Stimulated activated effector memory CD8-positive, alpha-beta T cell treated with anti-CD3 and anti-CD28 coated beads, Interleukin-12 subunit alpha, Interleukin-12 subunit beta, amount 100 ng/mL, for 72 hours (primary cell): ENCODE results near the gene COMMD9.
A peak's percentile ranks its signal among the peaks of the same experiment; 100 is the strongest.
"Not testable (repeated sequence)": the region's sequence is repeated elsewhere in the genome, so short reads cannot be mapped to it uniquely, and the experiment has no call there.

Experiments used
- ATAC-seq: fragments of 150-1000 bp; cut with Tn5 transposase; 2 replicates; pipeline ENCODE4 v1.10.0; 2021
- DNase-seq, 2 donors: peaks; one replicate each; pipeline ENCODE4 v3.0.0; 2021 to 2022; ENCODE audit warnings: low spot score in 2 of 2
- H3K27ac Mint-ChIP-seq: one replicate; pipeline ENCODE4 v1.8.0; 2022; ENCODE audit warnings: mild to moderate bottlenecking, mixed read lengths
- H3K36me3 Mint-ChIP-seq: one replicate; pipeline ENCODE4 v1.8.0; 2022; ENCODE audit warnings: mild to moderate bottlenecking, mixed read lengths
- H3K4me1 Mint-ChIP-seq: one replicate; pipeline ENCODE4 v1.8.0; 2022; ENCODE audit warnings: mixed read lengths
- H3K4me3 Mint-ChIP-seq: one replicate; pipeline ENCODE4 v1.8.0; 2022; ENCODE audit warnings: mild to moderate bottlenecking, mixed read lengths
- H3K9me3 Mint-ChIP-seq: one replicate; pipeline ENCODE4 v1.8.0; 2022; ENCODE audit warnings: mixed read lengths

Gene COMMD9

DNA sequence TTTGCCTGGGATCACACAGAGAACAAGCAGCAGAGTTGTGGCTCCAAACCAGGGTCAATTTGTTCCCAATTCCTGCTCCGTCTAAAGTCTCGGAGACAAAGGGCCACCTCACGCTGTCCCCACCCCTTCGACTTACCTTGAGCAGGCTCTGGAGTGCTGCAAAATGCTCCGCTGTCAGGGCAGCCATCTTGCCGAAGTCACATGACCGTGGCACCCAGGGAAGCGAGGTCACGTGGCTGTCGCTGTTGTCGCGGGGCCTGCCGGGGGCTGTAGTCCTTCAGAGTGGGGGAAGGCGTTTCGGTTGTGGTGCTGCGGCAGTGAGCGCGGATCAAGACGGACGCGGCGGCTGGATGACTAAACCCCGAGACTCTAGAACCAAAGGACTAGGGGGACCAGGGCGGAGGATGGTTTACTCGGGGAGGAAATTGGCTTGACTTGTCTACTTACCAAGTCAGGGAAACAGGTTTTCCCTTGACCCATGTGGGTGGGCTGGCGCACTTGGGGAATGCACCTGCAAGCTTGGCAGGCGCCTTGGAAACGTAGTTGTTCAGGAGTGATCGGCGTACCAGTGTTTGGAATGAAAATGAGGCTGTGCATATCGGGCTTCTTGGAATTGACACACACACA, at the start of gene COMMD9:
TSS of gene COMMD9 (minus strand) at position 199 of the 627 bp plus-strand sequence. CDS start at position 187, 12 bp downstream.
- ATAC-seq = peak; percentile 100
- Mint-ChIP-seq H3K4me3 (peak within 1 kb of the TSS; percentile 90), H3K36me3 (peaks cover 11% of the 10 kb centered on the region), H3K9me3 (no peaks in the 10 kb centered on the region), H3K4me1 (peaks cover 46% of the 10 kb centered on the region), H3K27ac (peak within 1 kb of the TSS; percentile 93)
- peak; percentile 84 to 96 for DNase-seq

GRCh38 chr11:36333897-36334296, 44.7 kb upstream of the COMMD9 start:
- Mint-ChIP-seq H3K36me3 (no peaks in the 10 kb centered on the region), H3K9me3 (no peaks in the 10 kb centered on the region), H3K4me1 (peaks cover 6% of the 10 kb centered on the region), H3K27ac (no peak overlapping the region), H3K4me3 (no peak overlapping the region)
- DNase-seq (no peak), ATAC-seq (no peak)

DNA sequence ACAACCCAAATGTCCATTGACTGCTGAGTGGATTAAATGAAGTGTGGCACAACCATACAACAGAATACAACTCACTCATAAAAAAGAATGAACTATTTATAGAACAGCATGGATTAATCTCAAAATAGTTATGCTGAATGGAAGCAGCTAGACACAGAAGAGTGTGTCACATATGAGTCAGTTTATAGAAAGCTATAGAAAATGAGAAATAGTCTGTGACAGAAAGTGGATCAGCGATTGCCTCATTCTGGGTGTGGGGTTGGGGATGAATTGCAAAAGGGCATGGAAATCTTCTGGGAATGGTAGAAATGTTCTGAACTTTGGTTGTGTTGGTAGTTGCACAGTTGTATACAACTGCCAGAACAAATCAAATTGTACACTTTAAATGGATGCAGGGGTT, 44.2 kb upstream of the COMMD9 start:
- no peak for DNase-seq

GRCh38 chr11:36330411-36330810, 41.2 kb upstream of the COMMD9 start:
- Mint-ChIP-seq H3K4me3 (no peak overlapping the region), H3K36me3 (no peaks in the 10 kb centered on the region), H3K9me3 (no peaks in the 10 kb centered on the region), H3K27ac (no peak overlapping the region), H3K4me1 (peaks cover 6% of the 10 kb centered on the region)
- ATAC-seq (no peak), DNase-seq (no peak)

More for the DNA sequence above, 44.2 kb upstream of the COMMD9 start:
- H3K4me1 Mint-ChIP-seq = peaks cover 6% of the 10 kb centered on the region
- no peak overlapping the region for H3K27ac Mint-ChIP-seq
- peak; percentile 63 for ATAC-seq
- H3K4me3 Mint-ChIP-seq = no peak overlapping the region
- H3K9me3 Mint-ChIP-seq = no peaks in the 10 kb centered on the region
- H3K36me3 Mint-ChIP-seq = no peaks in the 10 kb centered on the region

GRCh38 chr11:36328966-36329673, 39.9 kb upstream of the COMMD9 start:
- Mint-ChIP-seq H3K4me1 (peaks cover 6% of the 10 kb centered on the region), H3K9me3 (no peaks in the 10 kb centered on the region), H3K36me3 (no peaks in the 10 kb centered on the region), H3K4me3 (no peak overlapping the region), H3K27ac (no peak overlapping the region)
- DNase-seq (no peak), ATAC-seq (no peak)

- no peak for DNase-seq
- H3K4me1 Mint-ChIP-seq = no peaks in the 10 kb centered on the region
- H3K4me3 Mint-ChIP-seq = no peak overlapping the region
- no peaks in the 10 kb centered on the region for H3K36me3 Mint-ChIP-seq
- no peak for ATAC-seq
- H3K27ac Mint-ChIP-seq = no peak overlapping the region
- no peaks in the 10 kb centered on the region for H3K9me3 Mint-ChIP-seq
Measured at GRCh38 chr11:36326524-36327419, 37.5 kb upstream of the COMMD9 start.

DNA sequence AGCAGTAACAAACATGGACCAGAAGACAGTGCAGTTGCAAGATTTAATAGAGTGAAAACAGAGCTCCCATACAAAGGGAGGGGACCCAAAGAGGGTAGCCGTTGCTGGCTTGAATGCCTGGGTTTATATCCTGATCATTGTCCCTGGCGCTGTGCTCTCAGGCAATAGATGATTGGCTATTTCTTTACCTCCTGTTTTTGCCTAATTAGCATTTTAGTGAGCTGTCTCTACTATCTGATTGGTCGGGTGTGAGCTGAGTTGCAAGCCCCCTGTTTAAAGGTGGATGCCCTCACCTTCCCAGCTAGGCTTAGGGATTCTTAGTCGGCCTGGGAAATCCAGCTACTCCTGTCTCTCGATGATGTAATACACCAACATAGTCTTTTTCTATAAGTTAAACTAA, 36.2 kb upstream of the COMMD9 start:
- H3K4me3 Mint-ChIP-seq, H3K36me3 Mint-ChIP-seq, H3K9me3 Mint-ChIP-seq, H3K4me1 Mint-ChIP-seq, ATAC-seq, H3K27ac Mint-ChIP-seq, DNase-seq: not testable (repeated sequence)

DNA sequence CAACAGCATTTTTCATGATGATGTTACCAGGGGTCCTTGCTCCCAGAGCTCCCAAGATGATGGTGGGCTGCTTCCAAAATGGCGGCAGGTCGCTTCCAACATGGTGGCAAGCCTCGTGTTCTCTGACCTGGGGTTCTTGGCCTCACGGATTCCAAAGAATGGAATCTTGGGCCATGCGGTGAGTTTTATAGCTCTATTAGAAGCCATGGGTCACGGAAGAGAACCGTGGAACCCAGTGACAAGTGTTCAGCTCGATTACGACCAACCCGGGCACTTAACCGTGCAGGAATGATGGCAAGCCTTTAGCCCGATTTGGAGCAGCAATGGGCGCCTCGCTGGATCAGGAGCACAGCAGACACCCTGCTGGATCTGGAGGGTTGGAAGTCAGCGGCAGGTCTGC, 35.7 kb upstream of the COMMD9 start:
- DNase-seq, H3K4me3 Mint-ChIP-seq, H3K4me1 Mint-ChIP-seq, H3K9me3 Mint-ChIP-seq, ATAC-seq, H3K36me3 Mint-ChIP-seq, H3K27ac Mint-ChIP-seq: not testable (repeated sequence)

DNA sequence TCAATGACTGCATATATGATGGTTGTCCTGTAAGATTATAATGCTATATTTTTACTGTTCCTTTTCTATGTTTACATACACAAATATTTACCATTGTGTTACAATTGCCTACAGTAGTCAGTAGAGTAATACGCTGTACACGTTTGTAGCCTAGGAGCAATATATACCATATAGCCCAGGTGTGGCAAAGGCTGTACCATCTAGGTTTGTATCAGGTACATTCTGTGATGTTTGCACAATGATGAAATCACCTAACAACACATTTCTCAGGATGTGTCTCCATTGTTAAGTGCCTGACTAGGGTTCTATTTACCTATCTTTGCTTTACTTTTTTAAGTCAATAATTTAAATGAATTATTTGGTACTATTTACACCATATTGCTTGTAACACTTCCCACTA, 28.8 kb upstream of the COMMD9 start:
- H3K27ac Mint-ChIP-seq = no peak overlapping the region
- no peak overlapping the region for H3K4me3 Mint-ChIP-seq
- ATAC-seq (no peak), DNase-seq (no peak)
- peaks cover 5% of the 10 kb centered on the region for H3K4me1 Mint-ChIP-seq
- H3K9me3 Mint-ChIP-seq = no peaks in the 10 kb centered on the region
- H3K36me3 Mint-ChIP-seq = no peaks in the 10 kb centered on the region

GRCh38 chr11:36316049-36316448, 26.8 kb upstream of the COMMD9 start:
- Mint-ChIP-seq H3K27ac (no peak overlapping the region), H3K9me3 (no peaks in the 10 kb centered on the region), H3K4me1 (peaks cover 8% of the 10 kb centered on the region), H3K36me3 (no peaks in the 10 kb centered on the region), H3K4me3 (no peak overlapping the region)
- DNase-seq (no peak), ATAC-seq (no peak)

DNA sequence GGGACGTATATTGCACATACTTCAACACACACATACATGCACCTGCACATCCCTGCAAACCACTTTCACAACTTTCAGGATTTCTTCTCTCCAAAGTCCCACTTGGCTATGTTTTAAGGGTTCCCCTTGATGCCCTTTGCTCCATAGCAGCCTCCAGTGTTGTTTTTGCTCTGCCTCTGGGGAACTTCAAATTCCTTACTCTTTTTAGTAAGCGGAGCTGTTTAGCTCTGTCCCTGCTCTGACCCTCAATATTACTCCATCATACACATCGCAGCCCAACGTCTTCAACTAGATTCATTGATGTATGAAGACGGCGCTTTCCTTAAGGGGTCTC, 25.2 kb upstream of the COMMD9 start:
- Mint-ChIP-seq H3K4me1 (peaks cover 8% of the 10 kb centered on the region), H3K9me3 (no peaks in the 10 kb centered on the region), H3K4me3 (no peak overlapping the region), H3K27ac (no peak overlapping the region), H3K36me3 (no peaks in the 10 kb centered on the region)
- DNase-seq (no peak), ATAC-seq (no peak)

DNA sequence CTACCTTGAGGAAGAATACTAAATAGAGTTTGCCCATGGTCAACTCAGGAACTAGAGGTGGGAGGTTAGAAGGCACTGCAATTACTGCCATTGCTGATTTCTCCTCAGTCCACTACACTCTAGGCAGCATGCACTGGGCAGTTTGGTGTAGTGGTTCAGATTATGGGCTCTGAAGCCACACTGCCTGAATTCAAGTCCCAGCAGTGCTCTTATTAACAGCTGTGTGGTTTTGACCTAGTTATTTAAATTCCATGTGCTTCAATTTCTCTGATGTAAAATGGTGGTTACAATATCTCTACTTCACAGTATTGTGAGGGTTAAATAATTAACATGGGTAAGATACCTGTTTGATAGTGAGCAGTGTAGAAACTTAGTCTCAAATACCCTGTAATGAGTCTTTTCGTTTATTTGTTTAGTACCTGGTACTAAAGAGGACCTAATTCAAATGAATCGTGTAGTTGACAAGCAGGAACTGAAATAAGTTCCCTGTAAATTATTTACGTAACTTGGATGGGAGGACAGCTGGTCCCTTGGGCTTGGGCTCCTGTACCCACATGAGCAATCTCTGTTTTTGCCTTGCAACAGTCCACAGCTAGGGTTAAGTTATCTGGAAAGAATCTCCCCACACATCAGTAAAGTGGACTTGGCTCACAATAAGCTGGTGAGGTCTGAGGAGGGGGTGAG, 24.7 kb upstream of the COMMD9 start:
- Mint-ChIP-seq H3K36me3 (no peaks in the 10 kb centered on the region), H3K4me3 (no peak overlapping the region), H3K4me1 (peaks cover 8% of the 10 kb centered on the region), H3K9me3 (no peaks in the 10 kb centered on the region), H3K27ac (no peak overlapping the region)
- DNase-seq (no peak), ATAC-seq (no peak)

DNA sequence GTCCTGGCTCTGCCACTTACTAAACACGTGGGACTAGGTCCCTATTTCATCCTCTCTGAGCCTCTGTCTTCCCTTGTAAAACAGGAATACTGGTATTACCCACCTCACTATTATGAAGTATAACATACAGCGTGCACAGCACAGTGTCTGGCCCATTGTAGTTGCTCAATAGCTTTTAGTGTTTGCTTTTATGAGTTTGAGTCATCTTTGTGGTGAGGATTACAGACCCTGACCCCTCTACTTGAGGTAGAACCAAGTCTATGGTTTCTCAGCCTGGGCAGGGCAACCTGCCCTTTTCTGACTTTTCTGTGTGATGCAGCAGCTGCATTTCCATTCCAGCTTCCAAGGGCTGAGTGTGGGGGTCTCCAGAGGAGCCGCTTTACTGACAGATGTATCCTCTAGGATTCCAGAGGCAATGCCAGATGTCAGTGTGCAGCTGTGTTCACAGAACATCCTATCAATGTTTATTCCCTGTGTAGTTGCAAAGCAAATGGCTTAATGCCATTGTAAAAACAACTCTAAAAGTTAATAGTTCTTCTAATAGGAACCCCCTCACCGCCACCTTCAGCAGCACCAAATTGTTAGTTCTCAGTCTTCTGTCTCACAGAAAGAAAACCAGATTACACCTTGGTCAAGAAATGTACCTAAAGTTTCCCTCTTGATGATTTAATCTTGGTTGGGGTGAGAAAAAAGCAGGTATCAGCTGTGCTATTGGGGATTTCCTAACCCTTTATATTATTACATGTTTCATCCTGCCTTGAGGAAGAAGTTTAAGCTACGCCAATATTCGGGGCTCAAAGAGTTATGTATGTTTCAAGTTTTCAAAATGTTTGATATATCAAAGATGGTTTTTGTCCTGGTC, 23.6 kb upstream of the COMMD9 start:
- Mint-ChIP-seq H3K9me3 (no peaks in the 10 kb centered on the region), H3K36me3 (no peaks in the 10 kb centered on the region), H3K4me3 (no peak overlapping the region), H3K4me1 (peaks cover 8% of the 10 kb centered on the region), H3K27ac (no peak overlapping the region)
- ATAC-seq = peak; percentile 79
- no peak for DNase-seq

DNA sequence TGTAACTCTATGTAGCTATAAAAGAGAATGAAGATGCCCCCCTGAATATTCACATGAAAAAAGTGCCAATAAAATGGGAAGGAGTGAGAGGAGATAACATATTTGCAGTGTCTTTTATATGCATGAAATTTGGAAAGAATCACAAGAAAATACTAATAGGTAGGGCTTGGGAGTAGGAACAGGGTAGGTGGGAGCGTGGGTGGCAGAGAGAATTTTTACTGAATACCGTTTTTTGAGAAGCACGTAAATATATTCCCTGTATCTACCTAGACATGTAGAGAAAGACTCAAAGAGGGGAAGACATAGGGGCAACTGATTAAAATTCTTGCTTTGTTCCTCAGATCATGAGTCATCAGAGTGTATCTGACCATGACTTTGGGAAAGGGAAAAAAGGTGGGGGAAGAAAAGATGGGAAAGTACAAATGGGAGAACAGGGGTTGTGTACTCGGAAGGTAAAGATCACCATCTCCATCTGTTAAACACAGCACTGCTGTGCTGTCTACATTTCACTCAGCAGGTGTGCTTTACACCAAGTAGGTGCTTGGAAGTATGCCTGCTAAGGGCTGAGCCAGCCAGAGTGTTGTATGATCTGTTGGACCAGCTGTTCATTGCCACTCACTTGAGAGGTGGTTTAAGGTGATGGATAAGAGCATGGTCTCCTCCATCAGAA, 22.8 kb upstream of the COMMD9 start:
- DNase-seq (no peak), ATAC-seq (peak; percentile 51)
- no peak overlapping the region for H3K4me3 Mint-ChIP-seq
- H3K4me1 Mint-ChIP-seq = peaks cover 14% of the 10 kb centered on the region
- H3K36me3 Mint-ChIP-seq = no peaks in the 10 kb centered on the region
- no peaks in the 10 kb centered on the region for H3K9me3 Mint-ChIP-seq
- no peak overlapping the region for H3K27ac Mint-ChIP-seq
